NCI-H128 (cell line): ENCODE data around the gene TNRC18.
"Not testable (repeated sequence)": the region's sequence is repeated elsewhere in the genome, so short reads cannot be mapped to it uniquely, and the experiment has no call there.

ENCODE experiments used
- DNase-seq: peaks from one replicate; lab custom pipeline; 2025; ENCODE audit not compliant: unreplicated experiment; lab: John Stamatoyannopoulos, UW

TNRC18 gene, protein sequence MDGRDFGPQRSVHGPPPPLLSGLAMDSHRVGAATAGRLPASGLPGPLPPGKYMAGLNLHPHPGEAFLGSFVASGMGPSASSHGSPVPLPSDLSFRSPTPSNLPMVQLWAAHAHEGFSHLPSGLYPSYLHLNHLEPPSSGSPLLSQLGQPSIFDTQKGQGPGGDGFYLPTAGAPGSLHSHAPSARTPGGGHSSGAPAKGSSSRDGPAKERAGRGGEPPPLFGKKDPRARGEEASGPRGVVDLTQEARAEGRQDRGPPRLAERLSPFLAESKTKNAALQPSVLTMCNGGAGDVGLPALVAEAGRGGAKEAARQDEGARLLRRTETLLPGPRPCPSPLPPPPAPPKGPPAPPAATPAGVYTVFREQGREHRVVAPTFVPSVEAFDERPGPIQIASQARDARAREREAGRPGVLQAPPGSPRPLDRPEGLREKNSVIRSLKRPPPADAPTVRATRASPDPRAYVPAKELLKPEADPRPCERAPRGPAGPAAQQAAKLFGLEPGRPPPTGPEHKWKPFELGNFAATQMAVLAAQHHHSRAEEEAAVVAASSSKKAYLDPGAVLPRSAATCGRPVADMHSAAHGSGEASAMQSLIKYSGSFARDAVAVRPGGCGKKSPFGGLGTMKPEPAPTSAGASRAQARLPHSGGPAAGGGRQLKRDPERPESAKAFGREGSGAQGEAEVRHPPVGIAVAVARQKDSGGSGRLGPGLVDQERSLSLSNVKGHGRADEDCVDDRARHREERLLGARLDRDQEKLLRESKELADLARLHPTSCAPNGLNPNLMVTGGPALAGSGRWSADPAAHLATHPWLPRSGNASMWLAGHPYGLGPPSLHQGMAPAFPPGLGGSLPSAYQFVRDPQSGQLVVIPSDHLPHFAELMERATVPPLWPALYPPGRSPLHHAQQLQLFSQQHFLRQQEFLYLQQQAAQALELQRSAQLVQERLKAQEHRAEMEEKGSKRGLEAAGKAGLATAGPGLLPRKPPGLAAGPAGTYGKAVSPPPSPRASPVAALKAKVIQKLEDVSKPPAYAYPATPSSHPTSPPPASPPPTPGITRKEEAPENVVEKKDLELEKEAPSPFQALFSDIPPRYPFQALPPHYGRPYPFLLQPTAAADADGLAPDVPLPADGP (N-terminal part only)

DNA sequence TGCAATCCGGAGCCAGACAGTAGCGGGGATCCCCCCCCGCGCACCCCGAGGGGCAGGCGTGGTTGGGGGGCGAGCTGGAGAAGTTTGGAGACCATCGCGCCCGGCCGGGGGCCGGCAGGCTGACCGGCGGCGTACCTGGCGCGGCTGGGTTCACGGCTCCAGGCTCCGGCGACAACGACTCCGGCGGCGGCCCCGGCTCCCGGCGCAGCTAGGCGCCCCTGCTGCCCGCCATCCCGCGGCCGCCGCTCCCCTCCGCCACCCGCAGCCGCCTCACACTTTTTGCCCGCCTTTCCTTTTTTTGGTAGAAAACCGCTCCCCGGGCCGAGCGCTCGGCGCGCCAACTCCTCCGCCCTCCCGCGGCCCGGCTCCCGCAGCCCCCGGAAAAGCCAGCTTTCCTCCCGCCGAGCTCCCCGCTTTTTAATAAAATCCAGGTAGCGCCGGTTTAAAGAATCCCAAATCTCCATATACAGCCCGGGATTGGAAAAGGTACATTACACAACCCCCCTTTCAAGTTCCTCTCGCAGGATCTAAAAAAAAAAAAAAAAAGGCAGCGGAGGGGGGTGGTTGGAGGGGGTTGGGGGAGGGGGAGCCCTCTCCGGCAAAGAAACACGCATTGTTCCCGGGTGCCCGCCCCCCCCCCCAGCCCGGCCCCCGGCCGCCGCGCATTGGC is at the start of gene TNRC18:
Gene TNRC18, minus strand, starts transcription at position 529 of the 670 bp plus-strand sequence. CDS start 2,588 bp downstream, outside the sequence.
- no peak for DNase-seq

DNA sequence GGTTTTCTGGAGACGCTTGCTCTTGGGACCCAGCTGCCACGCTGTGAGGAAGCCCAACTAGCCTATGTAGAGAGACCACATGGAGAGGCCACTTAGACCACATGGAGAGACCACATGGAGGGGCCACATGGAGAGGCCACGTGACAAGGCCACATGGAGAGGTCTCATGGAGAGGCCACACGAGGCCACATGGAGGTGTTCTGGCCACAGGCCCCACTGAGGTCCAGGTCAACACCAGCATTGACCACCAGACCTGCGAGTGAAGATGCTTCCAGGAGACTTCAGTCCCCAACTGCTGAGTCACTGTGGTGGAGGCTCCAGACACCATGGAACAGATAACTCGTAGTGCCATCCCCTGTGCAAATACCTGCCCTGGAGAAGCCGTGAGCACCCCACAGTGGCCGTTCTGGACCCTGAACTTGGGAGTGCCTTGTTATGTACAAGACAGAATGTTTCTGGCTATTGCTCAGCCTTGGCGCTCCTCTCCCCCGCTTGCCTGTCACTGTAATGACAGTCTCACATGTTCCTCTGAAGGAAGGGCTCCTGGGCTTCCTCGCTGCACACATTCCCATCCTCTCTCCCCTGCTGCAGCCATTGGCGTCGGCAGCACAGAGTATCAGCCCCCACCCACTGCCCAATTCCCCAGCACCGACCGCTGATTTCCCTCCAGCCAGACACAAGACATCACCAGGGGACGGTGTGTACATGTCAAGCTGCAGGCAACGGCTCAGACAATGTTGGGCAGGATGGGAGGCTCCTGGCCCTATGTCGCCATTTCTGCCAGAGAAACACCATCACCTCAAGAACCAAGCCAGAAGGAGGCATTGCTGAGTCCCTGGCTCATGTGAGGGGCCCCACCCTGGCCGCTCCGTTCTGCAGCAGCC is 49.0 kb upstream of the TNRC18 start:
- no peak for DNase-seq

DNA sequence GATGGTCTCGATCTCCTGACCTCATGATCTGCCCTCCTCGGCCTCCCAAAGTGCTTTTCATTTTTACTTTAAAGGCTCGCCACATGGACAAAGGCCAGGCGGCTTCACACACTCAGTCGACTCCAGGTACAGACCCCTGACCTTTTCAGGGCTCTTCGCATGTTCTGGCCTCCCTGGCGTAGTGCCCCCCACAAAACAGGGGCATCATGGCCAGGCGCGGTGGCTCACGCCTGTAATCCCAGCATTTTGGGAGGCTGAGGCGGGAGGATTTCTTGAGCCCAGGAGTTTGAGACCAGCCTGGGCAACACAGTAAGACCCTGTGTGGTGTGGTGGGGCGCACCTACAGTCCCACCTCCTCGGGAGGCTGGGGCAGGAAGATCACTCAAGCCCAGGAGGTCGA is 48.0 kb upstream of the TNRC18 start:
- not testable (repeated sequence) for DNase-seq

DNA sequence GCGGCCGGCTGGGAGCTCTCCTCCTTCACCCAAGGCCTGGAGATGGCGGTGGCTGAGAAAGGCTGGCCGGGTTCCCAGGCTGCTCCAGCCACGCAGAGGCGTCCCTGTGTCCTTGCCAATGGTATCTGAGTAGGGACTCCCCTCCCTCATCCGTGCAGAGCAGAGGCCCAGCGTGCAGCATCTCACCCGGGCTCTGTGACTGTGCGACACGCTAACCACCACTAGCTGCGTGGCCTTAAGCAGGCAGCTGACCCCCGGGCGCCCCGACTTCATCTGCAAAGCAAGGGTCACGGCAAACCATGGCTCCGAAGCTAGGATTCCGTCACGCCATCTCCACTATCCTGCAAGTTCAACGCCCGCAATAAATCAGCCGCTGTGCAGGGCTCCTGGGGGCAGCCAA is 47.2 kb upstream of the TNRC18 start:
- DNase-seq, result no peak

DNA sequence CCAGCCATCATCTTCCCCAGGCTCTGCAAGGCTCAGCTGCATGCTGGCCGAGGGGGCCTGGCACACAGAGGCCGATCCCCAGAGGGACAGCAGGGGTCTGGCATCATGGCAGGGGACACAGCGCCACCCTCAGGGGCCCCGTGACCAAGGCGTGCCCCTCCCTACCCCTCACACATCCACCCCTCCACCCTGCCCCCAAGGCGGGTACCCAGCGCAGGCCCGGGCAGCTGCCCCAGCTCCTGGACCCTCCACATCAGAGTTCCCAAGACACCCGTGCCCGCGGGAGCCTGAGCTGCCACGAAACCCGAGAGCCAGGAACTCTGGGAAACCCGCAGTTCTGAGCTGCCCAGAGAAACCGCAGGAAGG is 46.5 kb upstream of the TNRC18 start:
- DNase-seq, result no peak

DNA sequence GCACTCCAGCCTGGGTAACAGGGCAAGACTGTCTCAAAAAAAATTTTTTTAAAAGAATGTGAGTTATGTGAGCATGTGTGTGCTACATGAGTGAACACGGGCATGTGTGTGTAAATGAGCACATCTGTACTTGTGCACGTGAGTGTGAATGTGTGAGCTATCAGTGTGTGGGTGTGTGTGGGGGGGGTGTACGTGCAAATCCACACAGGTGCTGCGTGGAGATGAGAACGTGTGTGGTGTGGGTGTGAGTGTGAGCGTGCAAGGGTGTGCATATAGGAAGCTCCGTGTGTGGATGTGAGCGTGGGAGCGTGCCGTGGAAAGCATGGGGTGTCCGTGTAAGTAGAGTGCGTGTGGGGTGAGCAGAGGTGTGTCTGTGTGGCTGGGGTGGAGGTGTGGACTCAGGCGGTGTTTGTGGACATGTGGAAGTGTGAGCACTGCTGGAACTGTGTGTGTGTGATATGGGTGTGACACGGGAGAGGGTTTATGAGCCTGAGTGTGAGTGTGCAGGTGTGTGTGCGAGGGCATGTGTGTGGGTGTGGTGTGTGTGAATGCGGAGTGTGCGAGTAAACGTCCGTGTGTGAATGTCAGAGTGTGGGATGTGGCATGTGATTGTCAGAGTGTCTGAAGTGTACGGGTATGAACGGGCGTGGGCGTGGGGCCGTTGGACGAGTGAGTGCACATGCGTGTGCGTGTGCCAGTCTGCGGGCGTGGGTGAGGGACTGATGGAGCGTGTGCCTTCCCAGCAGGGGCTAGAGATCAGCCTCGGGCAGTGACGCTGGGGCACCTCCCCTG is 45.9 kb upstream of the TNRC18 start:
- no peak for DNase-seq

DNA sequence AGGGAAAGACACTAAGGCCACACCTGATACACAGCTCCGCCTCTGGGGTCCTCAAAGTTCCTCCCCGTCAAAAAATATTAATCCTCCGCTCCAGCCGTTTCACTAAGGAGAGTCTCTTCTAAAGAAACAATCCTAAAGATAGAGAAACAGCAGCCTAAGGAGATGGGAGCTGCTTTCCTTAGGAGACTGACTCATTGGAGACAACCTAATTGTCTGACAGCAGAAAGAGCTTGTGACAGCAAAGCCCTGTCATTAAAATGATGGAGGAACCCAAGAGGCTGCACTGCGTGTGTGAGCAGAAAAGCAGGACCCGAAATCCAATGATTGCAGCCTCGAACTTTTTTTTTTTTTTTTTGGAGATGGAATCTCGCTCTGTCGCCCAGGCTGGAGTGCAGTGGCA is 44.0 kb upstream of the TNRC18 start:
- DNase-seq, result no peak

DNA sequence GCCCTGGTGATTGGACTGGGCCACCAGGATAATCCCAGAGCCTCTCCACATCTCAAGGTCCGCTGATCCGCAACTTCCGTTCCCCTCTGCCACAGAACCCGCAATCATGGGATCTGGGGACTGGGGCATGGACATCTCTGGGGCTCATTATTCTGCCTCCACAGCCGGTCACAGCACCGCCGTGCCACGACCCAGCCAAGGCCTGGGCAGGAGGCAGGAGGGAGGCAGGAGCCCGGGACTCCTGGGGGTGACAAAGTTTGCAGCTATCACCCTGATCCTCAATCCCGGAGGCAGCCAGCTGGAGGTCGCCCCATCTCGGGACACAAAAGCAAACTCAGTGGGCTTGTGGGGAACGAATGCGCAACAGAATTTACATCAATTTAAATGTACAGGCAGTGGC is 42.9 kb upstream of the TNRC18 start:
- DNase-seq, result no peak

DNA sequence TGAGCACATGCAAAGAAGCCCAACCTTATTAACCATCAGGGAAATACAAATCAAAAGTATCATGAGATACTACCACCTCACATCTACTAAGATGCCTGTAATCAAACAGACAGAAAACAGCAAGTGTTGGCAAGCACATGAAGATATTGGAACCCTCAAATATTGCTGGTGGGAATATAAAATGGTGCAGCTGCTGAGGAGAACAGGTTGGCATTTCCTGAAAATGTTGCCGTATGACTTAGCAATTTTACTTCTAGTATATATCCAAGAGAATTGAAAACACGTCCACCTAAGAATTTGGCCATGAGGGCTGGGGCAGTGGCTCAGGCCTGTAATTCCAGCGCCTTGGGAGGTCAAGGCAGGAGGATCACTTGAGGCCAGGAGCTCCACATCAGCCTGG is 39.4 kb upstream of the TNRC18 start:
- DNase-seq, result no peak

DNA sequence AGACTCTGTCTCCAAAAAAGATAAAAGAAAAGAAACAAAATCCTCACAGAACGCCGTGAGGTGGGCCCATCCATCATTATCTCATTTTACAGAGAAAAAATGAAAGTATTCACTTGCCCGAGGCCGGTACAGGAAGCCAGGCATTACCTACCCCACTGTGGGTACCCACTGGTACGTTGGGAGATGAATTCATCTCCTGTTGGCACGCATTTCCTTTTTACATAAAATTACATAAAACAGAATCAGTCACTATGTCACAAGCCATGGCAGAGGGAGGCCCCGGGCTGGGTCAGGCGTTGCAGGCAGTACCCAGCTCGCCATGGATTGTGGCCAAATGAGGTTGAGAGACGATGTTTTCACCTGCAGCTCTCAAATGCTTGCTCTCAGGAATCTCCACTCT is 38.6 kb upstream of the TNRC18 start:
- DNase-seq, result no peak

DNA sequence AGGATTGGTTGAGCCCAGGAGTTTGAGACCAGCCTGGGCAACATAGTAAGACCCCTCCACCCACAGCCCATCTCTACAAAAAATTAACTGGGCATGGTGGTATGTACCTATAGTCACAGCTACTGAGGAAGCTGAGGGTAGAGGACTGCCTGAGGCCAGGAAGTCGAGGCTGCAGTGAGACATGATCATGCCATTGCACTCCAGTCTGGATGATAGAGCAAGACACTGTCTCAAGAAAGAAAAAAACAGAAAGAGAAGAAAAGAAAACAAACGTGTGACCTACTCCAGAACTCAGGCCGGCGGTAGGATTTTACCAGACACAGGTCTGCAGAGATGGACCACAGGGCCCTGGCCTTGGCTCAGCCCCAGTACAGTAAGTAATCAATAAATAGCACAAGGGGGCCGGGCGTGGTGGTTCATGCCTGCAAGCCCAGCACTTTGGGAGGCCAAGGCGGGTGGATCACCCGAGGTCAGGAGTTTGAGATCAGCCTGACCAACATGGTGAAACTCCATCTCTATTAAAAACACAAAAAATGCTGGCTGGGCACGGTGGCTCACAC is 35.4 kb upstream of the TNRC18 start:
- DNase-seq, result no peak

DNA sequence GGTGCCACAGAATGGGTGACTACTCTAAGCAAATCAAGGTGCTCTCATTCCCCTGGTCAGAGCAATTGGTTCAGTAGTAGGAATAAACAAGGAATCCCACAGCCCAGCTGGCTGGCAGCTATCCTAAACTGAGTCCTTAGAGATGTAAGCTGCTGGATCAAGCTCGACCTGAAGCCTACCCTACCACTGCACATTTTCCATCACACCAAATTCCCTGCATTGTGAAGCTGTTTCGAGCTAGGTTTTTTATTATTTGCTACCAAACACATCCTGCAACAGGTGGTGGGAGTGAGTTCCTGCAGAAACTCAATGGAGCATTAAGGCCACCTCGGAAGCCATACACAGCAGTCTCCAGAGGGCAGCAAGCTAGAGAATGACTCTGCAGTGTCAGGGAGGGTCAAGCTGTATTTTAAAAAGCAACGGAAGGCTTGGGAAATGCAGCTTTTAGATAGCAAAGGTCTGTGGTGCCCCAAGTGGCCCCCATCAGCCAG is 33.7 kb upstream of the TNRC18 start:
- no peak for DNase-seq

DNA sequence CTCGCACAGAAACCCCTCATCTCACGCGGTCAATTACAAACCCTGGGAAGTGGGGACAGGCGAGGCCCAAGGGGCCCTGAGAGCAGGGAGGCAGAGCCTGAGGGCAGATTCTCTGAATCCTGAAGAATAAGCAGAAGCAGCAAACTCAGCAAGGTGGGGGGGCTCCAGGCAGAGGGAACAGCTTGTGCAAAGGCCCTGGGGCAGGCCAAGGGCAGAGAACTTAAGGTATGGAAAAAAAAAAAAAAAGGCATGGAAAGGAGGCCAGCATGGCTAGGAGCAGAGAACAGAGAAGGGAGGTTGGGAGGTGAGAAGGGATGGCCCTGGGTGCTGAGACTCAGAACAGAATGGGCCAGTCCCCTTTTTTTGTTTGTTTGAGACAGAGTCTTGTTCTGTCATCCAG is 32.8 kb upstream of the TNRC18 start:
- no peak for DNase-seq

DNA sequence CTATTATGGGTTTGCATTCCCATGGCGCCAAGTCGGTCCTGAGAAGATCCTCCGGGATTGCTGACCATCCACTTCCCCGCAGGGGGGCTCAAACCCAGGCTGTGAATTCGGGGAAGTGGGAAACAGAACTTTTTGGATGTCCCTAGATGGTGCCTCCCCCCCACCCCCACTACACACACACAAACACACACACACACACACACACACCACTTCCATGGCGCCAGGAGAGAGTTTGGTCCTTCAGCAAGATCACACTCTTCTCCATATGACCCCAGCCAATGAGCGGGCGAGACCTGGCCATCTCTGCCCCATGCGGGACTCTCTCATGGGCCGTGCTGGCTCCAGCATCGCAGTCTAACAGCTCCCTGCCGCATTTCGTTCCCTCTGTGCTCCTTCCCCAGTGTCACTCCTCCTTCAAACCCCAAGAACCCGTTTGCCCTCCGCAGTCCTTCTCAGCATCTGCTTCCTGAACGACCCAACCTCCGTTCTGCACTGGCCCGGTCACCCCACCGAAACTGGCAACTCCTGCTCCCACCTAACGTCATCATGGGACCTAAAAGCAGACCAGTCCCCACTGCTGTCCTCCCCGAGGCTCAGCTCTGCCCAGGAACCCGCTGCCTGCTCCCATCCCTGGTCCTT is 32.1 kb upstream of the TNRC18 start:
- DNase-seq, result no peak

DNA sequence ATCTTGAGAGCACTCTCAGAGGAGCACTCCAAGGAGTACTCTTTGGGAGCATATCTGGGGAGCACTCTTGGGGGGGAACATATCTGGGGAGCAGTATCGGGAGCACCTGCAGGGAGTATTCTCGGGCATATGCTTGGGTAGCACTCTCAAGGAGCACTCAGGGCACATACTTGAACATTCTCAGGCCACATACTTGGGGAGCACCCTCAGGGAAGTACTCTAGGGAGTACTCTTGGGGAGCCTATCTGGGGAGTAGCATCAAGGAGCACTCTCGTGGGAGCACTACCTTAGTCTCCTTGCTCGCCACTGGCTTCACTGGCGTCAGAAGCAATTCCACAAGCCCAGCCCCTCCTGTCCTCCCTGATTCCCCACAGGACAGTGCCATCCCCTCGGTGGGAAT is 31.5 kb upstream of the TNRC18 start:
- DNase-seq, result no peak

DNA sequence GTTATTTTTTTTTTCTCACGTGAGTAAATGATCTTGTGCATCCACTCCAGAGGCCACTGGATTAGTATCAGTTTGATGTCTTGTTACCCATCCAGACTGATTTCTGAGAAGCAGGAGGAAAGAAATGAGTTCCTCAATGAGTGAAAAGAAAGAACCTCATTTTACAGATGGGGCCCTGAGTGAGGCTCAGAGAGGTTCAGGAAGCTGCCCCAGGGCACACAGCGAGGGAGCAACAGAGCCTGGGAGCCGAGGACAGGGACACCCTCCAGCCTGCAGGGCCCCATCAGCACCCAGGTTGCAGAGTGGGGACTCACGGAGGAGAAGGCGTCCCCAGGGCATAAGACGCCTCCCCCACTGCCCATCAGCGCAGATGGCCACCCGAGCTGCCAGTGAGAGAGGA is 30.9 kb upstream of the TNRC18 start:
- no peak for DNase-seq

DNA sequence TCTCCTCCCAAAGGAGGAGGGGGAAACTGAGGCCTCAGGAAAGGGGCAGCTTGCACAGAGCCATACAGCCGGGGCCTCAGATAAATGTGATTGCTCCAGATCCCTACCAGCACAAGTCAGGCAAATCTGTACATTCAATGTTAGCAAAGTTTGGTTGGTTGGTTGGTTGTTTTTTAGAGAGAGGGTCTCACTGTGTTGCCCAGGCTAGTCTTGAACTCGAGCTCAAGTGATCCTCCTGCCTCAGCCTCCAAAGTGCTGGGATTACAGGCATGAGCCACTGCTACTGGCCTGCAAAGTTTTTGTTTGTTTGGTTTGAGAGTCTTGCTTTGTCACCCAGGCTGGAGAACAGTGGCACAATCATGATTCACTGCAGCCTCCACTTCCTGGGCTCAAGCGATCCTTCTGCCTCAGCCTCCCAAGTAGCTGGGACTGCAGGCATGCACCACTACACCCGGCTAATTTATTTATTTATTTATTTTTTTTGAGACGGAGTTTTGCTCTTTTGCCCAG is 30.0 kb upstream of the TNRC18 start:
- no peak for DNase-seq

DNA sequence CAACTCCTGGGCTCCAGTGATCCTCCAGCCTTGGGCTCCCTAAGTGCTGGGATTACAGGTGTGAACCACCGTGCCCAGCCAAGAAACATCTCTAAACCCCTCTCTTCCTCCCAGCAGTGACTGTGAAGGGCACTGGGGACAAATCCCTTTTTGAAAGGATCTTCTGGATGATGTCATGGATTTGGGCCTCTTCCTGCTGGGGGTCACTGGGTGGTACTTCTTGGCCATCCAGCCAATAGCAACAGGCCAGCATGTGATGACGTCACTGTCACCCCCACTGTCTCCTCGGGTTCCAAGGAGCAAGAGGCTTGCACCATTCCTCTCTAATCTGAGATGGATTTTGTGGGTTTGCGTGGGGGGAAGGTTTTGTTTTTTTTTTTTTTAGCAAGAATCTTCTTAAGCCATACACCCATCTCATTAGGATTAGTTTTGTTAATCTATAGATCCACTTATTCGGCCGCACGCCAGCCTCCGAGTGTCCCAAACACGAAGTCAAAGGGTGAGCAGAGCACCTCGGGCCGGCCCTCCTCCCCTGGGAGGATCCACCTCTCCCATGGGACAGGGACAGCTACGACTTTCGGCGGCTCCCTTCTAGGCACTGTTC is 29.4 kb upstream of the TNRC18 start:
- DNase-seq, result no peak
